Lower leg skin (tissue), 4 donors: ENCODE results near the gene AQP2. TPM values are rescaled to one million over a fixed set of nuclear protein-coding genes. Genes with fewer than 3 reads are reported as not detected.
A peak's percentile ranks its signal among the peaks of the same experiment; 100 is the strongest.

ENCODE experiments used
- DNase-seq, 2 donors: peaks; one replicate each; pipeline ENCODE4 v3.0.0-alpha.2; 2019; ENCODE audit warnings: low spot score in 2 of 2
- H3K4me3 ChIP-seq: fragments of 200-600 bp; sonication (generic); 2 replicates; pipeline ENCODE4 v1.5.1; 2017; ENCODE audit warnings: mild to moderate bottlenecking, low read depth; ENCODE audit not compliant: poor library complexity, severe bottlenecking
- CTCF ChIP-seq, 3 donors: fragments of 450-650 bp; IDR thresholded peaks; one replicate each; pipeline ENCODE4 v1.5.1; 2016; ENCODE audit warnings: antibody characterized with exemption in 3 of 3, mild to moderate bottlenecking in 3 of 3, moderate library complexity in 2 of 3
- POLR2A ChIP-seq, 2 donors: fragments of 450-650 bp; IDR thresholded peaks; one replicate each; pipeline ENCODE4 v1.6.1; 2016 to 2017; ENCODE audit warnings: antibody characterized with exemption in 2 of 2, mild to moderate bottlenecking in 1 of 2, moderate library complexity in 1 of 2
- WGBS, 2 donors: methylation state at CpG; one replicate each; pipeline ENCODE4 v1.1.5; 2018; 5-methylcytosine and 5-hydroxymethylcytosine counted together
- intact Hi-C: fragments of 100-400 bp; cut with DNase I; formaldehyde crosslinking; loops from one replicate; pipeline ENCODE4 v1.15.0; 2023; ENCODE audit warnings: low total_unique reads
- total RNA-seq, 4 donors: library from RNA; depleted of rRNA; stranded (reverse); fragments of >200 nt; gene quantifications; one replicate each; pipeline ENCODE4 v1.1.0, GENCODE V29; 2016

Gene AQP2
- total RNA-seq, 4 donors from 2014 or later = 0.36 TPM; not detected in 3

- no peak for DNase-seq
- intact Hi-C loops = no loop called here
- TF ChIP-seq POLR2A (IDR thresholded peaks at IDR 0.05) (no peak), CTCF (IDR thresholded peaks at IDR 0.05) (no peak)
Observed at GRCh38 chr12:49966511-49967041, 16.0 kb downstream of the AQP2 start.

GRCh38 chr12:49967042-49967776 lies 16.7 kb downstream of the AQP2 start:
- H3K4me3 ChIP-seq = no peak overlapping the region
- TF ChIP-seq POLR2A (IDR thresholded peaks at IDR 0.05) (no peak), CTCF (IDR thresholded peaks at IDR 0.05) (peak in 1 of 3 donors; percentile 79)
- intact Hi-C loops = no loop called here
- peak; percentile 81 to 98 for DNase-seq
- 1 to 3% methylated on average over 24 to 34 of the region's 40 CpGs for WGBS, 2 donors

More at GRCh38 chr12:49966511-49967041, 16.0 kb downstream of the AQP2 start:
- WGBS, 2 donors = 47 to 49% methylated on average over 14 to 16 of the region's 16 CpGs
- no peak overlapping the region for H3K4me3 ChIP-seq

- 38 to 44% methylated on average over 13 to 15 of the region's 15 CpGs for WGBS, 2 donors
- DNase-seq = no peak
- TF ChIP-seq POLR2A (IDR thresholded peaks at IDR 0.05) (no peak), CTCF (IDR thresholded peaks at IDR 0.05) (no peak)
- no peak overlapping the region for H3K4me3 ChIP-seq
- intact Hi-C loops = no loop called here
Observed at GRCh38 chr12:49967777-49968250, 17.3 kb downstream of the AQP2 start.

GRCh38 chr12:49968471-49968870 lies 17.9 kb downstream of the AQP2 start:
- TF ChIP-seq CTCF (IDR thresholded peaks at IDR 0.05) = no peak
- 88 to 94% methylated on average over 5 to 6 of the region's 6 CpGs for whole genome bisulfite sequencing, 2 donors
- intact Hi-C loops = no loop called here
- no peak for DNase-seq
- no peak overlapping the region for H3K4me3 ChIP-seq

- no peak overlapping the region for H3K4me3 ChIP-seq
- 80 to 81% methylated on average over 5 of the region's 5 CpGs for WGBS, 2 donors
- intact Hi-C loops = no loop called here
- no peak for TF ChIP-seq POLR2A (IDR thresholded peaks at IDR 0.05)
- no peak for TF ChIP-seq CTCF (IDR thresholded peaks at IDR 0.05)
- no peak for DNase-seq
Observed at GRCh38 chr12:49969027-49969426, 18.5 kb downstream of the AQP2 start.
